GM19395 (cell line): ENCODE measurements around the gene MAP2K6.

Experiments
- ATAC-seq: cut with Tn5 transposase; IDR thresholded peaks from one replicate; pipeline ENCODE4 v1.9.1; 2021; ENCODE audit warnings: mild to moderate bottlenecking, moderate library complexity; ENCODE audit not compliant: unreplicated experiment

MAP2K6 gene

DNA sequence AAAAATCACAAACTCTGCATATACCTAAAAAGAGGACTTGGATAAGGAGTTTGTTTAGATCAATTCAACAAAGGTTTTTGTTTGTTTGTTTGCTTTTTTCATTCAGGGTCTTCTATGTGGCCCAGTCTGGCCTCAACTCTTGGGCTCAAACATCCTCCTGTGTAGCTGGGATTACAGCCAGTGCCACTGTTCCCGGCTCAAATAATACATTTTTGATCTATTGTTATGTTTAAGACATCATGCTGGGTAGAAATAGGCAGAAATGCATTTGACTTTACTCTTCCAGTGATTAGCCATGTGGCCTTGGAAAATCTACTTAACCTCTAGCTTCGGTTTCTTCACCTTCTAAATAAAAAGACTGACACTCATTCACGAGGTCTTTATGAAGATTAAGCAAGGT, 11.5 kb downstream of the MAP2K6 start:
- ATAC-seq, result no peak

- no peak for ATAC-seq
Measured at GRCh38 chr17:69427486-69428197, 13.1 kb downstream of the MAP2K6 start.

- peak; percentile 47 for ATAC-seq
Measured at GRCh38 chr17:69428252-69428980, 13.9 kb downstream of the MAP2K6 start.

DNA sequence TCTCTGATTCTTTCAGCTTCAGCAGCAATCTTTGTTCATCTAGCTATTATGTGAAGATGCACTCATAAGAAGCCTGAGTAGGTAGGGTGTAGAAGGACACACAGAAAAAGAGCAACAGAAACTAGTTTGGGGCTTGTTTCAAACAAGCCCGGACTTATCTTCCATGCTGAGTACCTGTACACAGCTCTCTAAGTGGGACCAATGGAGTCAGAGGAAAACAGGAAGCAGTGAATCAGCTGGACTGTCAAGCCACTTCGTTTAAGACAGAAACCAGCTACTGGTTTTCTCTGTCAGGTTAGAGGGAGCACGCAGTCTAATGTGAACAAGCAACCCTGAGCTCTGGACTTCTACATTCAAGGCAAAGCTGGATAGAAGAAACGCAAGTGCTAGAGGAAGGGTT, 16.0 kb downstream of the MAP2K6 start:
- ATAC-seq, result peak; percentile 62

DNA sequence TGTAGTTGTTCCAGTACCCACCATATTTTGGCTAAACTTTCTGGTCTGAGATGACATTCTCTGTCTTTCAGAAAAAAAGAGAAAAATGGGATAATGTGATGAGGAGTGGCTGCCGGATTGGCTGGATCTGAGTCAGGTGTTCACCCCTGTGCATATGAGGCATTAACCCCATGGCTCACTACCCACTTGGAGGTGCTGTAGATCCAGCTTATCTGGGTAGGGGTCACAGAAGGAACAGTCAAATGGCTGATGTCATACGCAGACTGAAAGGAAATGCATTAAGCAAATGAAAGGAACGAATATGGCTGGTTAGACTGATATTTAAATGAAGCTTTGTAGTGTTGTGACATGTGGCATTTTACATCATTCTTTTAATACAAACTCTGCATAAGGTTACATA, 17.3 kb downstream of the MAP2K6 start:
- ATAC-seq, result no peak

- ATAC-seq, result no peak
Measured at GRCh38 chr17:69433093-69433492, 18.6 kb downstream of the MAP2K6 start.

DNA sequence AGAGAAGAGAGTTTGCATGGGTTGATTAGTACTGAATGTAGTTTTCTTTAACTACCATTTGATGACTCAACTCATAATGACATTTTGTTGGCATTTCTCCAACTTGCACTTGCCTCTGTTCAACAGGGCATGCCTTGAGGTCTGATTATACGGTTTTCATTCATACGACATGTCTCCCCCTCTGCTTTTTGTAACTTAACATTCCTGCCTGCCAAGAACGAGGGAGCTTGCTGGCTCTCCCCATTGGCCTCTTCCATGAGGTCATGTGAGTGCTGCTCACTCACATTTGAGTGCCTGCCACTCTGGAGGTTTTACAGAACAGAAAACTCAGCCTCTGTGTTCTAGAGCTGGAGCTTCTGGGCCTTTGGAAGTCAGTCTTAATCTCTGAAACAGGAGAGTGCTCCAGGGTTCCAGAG, 19.7 kb downstream of the MAP2K6 start:
- ATAC-seq, result no peak

DNA sequence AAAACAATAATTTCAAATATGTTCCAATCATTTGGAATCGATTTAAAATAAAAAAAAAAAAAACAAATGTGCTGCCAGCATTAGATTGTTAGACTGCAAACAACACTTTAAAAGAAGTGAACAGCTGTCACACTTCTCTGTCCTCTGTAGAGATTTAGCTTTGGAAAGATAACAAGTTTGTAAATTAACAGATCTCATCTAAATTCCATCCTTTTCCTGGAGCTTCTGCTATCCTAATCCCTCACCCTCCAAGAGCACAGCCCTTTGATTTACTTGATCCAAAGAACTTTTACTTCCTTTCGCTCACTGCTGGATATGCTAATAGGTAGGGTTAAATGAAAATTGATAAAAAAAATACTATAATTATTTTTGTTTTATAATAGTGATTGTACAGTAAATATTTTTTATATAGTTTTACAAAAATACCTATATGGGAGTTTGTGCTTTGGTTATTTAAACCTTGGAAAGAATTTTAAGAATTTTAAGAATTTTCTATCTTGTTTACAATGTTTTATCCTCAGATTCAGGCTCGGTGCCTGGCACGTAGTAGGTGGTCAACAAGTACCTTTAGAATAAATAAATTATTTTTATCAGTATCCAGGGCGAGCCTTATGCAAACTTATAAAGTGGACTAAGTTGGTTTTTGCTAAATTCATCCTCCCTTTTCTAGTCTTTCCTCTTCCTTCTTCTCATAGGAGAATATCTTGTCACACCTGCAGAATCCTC, 21.6 kb downstream of the MAP2K6 start:
- ATAC-seq, result no peak

DNA sequence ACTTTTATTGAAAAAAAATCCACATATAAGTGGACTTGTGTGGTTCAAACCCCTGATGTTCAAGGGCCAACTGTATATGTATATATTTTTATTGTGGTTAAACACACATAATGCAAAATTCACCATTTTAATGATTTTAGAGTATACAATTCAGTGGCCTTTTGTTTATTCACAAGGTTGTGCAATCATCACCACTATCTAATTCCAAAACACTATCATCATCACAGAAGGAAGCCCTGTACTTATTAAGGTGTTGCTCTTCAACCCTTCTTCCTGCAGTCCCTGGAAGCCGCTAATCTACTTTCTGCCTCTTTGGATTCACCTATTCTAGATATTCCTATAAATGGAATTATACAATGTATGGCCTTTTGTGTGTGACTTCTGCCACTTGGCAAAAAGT, 23.0 kb downstream of the MAP2K6 start:
- no peak for ATAC-seq

DNA sequence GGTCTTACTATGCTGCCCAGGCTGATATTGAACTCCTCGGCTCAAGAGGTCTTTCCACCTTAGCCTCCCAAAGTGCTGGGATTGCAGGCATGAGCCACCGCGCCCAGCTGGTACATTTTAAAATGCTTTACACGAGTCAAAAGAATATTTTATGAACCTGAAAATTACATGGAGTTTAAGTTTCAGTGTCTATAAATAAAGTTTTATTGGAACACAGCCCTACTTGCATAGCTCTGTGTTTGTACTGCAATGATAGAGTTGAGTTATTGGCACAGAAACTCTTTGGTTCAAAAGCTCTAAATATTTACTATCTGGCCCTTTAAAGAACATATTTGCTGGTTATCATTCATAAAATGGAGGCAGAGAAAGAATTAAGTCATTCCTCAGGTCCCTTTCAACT, 24.3 kb downstream of the MAP2K6 start:
- ATAC-seq, result no peak

DNA sequence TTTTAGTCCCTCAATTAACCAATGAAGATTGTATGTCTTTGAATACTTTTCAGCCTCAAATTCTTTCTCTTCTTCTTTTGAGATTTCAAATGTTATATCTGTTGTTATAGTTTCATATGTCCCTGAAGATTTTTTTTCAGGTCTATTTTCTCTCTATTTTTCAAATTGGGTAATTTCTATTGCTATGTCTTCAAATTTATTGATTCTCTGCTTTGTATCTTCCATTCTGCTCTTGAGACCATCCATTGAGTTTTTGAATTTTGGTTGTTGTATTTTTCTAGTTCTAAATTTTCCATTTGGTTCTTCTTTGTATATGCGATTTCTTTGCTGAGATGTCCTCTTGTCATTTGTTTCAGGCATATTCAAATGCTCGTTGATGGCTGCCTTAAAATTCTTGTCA, 26.7 kb downstream of the MAP2K6 start:
- no peak for ATAC-seq

GRCh38 chr17:69443138-69443537, 28.6 kb downstream of the MAP2K6 start:
- ATAC-seq, result no peak

DNA sequence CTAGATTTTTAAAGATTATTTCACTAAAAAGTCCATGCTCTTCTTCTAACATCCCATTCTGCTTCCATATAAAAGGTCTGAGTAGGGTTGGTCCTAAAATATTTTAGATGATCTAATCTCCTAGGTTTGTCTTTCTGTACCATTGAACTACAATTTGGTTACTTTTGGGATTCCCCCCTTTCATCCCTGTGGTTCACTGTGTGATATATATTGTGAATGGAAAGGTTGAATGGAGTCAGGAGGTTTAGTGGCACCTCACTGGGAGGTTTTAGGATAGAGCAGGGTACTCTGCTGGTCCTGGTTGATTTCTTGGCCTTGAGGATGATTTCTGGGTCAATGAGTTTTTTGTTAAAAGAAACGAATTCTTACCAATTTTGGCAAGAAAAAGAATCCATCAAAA, 29.5 kb downstream of the MAP2K6 start:
- no peak for ATAC-seq

- no peak for ATAC-seq
Measured at GRCh38 chr17:69445132-69445531, 30.6 kb downstream of the MAP2K6 start.

DNA sequence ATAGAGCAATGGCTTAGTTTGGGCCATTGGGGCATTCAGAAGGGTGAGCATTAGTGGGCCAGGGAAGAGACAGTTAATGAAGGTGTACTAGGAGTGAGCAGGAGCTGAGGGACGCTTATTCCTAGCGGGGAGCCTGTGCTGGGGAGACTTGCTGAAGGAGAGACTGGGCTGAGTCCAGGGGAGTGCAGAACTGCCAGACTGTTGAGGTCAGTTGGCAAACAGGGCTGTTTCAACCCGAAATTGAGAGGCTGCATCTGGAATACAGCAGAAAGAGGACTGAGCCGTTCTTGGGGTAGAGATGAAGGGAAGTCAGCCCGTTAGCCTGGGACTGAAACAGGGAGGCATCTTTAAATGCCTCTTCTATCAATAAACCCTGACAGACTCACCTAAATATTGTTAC, 33.2 kb downstream of the MAP2K6 start:
- ATAC-seq, result no peak

DNA sequence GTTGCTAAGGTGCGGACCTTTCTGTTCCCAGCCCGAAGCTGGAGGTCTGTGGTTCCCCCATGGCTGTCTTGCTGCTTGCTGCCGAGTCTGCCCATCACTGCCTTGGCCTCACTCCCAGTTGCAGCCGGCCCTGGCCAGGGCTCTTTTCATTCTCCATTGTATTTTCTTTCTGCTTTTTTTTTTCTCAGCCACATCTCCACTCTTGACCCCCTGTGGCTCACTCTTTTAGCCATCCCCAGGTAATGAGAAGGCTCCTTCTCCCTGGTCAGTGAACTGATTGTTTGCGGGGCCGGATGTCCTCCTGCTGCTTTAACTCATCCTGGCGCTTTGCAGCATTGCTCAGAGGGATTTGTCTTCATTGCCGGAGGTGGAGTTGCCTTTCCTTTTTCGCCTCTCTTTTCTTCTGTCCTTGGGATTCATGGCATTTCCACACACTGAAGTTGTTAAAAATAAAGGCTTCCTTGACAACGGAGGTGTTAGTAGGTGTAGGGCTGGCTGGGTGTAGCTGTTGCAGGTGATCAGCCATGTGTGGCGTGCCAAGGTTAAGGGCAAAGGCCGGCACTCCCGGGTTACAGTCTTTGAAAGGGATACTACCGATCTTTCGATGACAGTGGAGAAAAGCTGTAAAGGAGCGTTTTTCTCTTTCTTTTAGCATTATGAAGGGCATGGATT, 34.1 kb downstream of the MAP2K6 start:
- no peak for ATAC-seq

GRCh38 chr17:69450131-69450530, 35.6 kb downstream of the MAP2K6 start:
- ATAC-seq, result no peak

DNA sequence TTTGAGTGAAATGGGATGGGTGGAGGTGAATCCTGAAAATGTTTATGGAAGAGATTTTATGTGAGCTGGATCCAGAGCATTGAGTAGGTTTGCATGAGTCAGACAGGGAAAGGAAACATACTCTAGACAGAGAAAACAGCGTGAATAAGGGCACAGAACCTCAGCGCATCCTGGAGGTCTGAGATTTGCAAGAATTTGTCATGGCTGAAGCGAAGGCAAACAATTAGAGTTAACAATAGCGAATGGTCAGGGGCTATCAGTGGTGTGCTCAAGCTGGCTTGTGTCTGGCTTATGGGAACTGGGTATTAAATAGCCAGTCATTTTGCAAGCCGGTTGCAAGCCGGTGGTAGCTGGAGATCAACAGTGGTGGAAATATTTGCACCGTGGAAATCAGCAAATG, 36.4 kb downstream of the MAP2K6 start:
- peak; percentile 23 for ATAC-seq

DNA sequence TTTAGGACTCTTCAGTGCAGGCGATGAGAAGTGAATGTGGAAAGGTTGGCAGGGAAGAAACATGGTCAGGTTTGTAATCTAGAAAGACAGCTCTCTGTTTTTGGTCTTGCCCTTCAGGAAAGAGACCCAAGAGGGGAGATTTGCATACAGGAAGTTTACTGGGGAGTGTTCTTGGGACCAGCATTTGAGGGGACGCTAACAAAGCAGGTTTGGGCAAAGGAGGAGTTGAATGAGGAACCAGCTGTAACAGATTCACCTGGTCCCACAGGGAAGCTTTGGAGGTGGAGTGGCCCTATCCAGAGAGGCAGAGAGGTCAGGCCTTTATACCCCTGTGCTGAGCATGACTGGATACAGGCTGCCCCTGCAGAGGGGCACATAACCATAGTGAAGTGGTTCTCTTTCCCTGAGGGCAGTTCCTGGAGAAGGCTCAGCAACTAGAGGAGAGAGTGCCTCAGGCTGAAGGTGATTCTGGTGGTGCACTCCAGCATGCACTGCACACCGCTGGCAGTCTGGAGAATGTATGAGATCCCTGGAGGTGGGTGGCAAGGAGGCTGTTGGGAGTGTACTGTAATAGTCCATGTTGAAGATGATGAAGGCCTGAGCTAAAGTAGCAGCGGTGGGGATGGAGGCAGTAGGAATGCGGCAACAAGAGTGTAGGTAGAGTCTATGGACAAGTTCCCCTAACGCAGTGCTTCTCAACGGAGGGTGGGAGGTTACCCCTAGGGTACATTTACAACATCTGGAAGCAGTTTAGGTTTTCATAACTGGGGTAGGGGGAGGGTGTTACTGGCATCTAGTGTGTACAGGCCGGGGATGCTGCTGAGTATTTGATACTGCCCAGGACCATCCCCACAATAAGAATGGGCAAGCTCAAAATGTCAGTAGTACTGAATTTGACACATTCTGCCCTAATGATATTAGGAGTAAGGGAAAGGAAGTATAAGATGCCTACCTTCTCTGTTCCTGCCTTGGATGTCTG, 37.2 kb downstream of the MAP2K6 start:
- ATAC-seq, result peak; percentile 85

GRCh38 chr17:69452664-69453260, 38.3 kb downstream of the MAP2K6 start:
- no peak for ATAC-seq
